H1 (cell line): ENCODE results near the gene SYNGR4.

Source experiments
- MAFK ChIP-seq: IDR thresholded peaks from 2 replicates; pipeline ENCODE4 v1.6.1; 2012; ENCODE audit warnings: low read depth, mild to moderate bottlenecking, improper control_type of control experiment, low read length
- PHF8 ChIP-seq: fragments of 200-600 bp; sonication (generic); conservative IDR thresholded peaks from 2 replicates; pipeline ENCODE4 v1.7.1; 2012; ENCODE audit warnings: low read depth, mild to moderate bottlenecking, inconsistent platforms, low read length, moderate library complexity
- POLR2A ChIP-seq, 2 experiments: IDR thresholded peaks; 1 replicate in 1 of 2; 2 replicates in 1 of 2; pipeline ENCODE4 v1.6.1; 2011; ENCODE audit warnings: low read depth in 2 of 2, low read length in 2 of 2, mild to moderate bottlenecking in 2 of 2; ENCODE audit errors: control extremely low read depth in 1 of 2
- SP1 ChIP-seq: IDR thresholded peaks from 2 replicates; pipeline ENCODE4 v1.6.1; 2011; ENCODE audit warnings: low read depth, low read length
- TF ChIP-seq, protein P1 (sequence below), 3 experiments: IDR thresholded peaks; 1 replicate in 2 of 3; 2 replicates in 1 of 3; pipeline versions ENCODE4 v1.5.1 to v1.6.1; 2011; ENCODE audit warnings: low read length in 3 of 3, mild to moderate bottlenecking in 3 of 3, inconsistent platforms in 2 of 3, low read depth in 1 of 3, moderate library complexity in 1 of 3; ENCODE audit not compliant: insufficient read depth in 1 of 3; ENCODE audit errors: control extremely low read depth in 1 of 3

DNA sequence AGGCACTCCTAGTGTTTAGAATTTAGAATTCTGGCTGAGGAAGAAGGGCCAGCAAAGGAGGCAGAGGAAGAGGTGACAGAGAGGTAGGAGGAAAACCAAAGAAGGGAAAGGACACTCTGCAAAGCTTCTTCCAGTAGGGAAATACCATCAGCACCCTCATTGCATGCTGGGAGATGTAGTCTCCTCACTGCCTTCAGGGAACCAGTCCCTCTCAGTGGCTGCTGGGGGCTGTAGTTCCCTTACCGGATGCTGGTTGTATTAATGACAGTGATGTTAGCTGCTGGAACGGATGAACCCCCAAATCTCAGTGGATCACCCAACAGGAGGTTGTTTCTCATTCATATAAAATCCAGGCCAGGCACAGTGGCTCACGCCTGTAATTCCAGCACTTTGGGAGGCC is 39.4 kb downstream of the SYNGR4 start:
- TF ChIP-seq, protein P1, sequence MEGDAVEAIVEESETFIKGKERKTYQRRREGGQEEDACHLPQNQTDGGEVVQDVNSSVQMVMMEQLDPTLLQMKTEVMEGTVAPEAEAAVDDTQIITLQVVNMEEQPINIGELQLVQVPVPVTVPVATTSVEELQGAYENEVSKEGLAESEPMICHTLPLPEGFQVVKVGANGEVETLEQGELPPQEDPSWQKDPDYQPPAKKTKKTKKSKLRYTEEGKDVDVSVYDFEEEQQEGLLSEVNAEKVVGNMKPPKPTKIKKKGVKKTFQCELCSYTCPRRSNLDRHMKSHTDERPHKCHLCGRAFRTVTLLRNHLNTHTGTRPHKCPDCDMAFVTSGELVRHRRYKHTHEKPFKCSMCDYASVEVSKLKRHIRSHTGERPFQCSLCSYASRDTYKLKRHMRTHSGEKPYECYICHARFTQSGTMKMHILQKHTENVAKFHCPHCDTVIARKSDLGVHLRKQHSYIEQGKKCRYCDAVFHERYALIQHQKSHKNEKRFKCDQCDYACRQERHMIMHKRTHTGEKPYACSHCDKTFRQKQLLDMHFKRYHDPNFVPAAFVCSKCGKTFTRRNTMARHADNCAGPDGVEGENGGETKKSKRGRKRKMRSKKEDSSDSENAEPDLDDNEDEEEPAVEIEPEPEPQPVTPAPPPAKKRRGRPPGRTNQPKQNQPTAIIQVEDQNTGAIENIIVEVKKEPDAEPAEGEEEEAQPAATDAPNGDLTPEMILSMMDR (IDR thresholded peaks at IDR 0.05; ENCODE audit: control extremely low read depth in 1 of 3, insufficient read depth in 1 of 3, low read depth in 1 of 3, low read length in 3 of 3): no peak
- TF ChIP-seq PHF8: no peak
- no peak for TF ChIP-seq SP1
- TF ChIP-seq POLR2A (IDR thresholded peaks at IDR 0.05; ENCODE audit: control extremely low read depth in 1 of 2, low read depth in 2 of 2, low read length in 2 of 2): no peak
- no peak for TF ChIP-seq MAFK
